Measurements from ENCODE around the gene KDM2B. TPM values are rescaled to one million over a fixed set of nuclear protein-coding genes. Genes with fewer than 3 reads are reported as not detected.

KDM2B gene
- total and polyA plus RNA-seq, 2 donors (not counting 3 experiments of a cell fraction or from before 2014, with no cell fraction given), result 26.8 to 37.3 TPM

GRCh38 chr12:121595520-121595919 lies 14.7 kb upstream of the KDM2B start:
- Histone ChIP-seq H3K4me3 (replicated peaks in 1 of 3; ENCODE audit: insufficient read depth in 1 of 3, low read depth in 1 of 3, low read length in 3 of 3) (no peak overlapping the region), H2AFZ (ENCODE audit: low read depth, low read length) (no peak overlapping the region), H3K9me1 (replicated peaks; ENCODE audit: control insufficient read depth, extremely low read depth, insufficient read depth, low read length) (no peaks in the 10 kb centered on the region), H3K4me1 (ENCODE audit: control insufficient read depth, extremely low read depth, insufficient read depth, low read length) (peaks cover 2% of the 10 kb centered on the region), H4K20me1 (replicated peaks; ENCODE audit: control insufficient read depth, extremely low read depth, insufficient read depth, low read length) (no peaks in the 10 kb centered on the region), H3K9ac (replicated peaks; ENCODE audit: extremely low read depth, insufficient read depth, low read length) (no peak overlapping the region), H3K27me3 (ENCODE audit: control insufficient read depth in 2 of 2, insufficient read depth in 2 of 2, low read length in 2 of 2) (no peaks in the 10 kb centered on the region), H3K36me3 (ENCODE audit: control insufficient read depth in 2 of 2, extremely low read depth in 1 of 2, insufficient read depth in 2 of 2, low read length in 2 of 2) (no peaks in the 10 kb centered on the region), H3K27ac (ENCODE audit: insufficient read depth, low read depth, low read length) (no peak overlapping the region), H3K4me2 (ENCODE audit: insufficient read depth, low read length) (no peak overlapping the region), H3K79me2 (ENCODE audit: control insufficient read depth, insufficient read depth, low read length) (no peaks in the 10 kb centered on the region), H3K9me3 (replicated peaks; ENCODE audit: control insufficient read depth, insufficient read depth, low read length) (no peaks in the 10 kb centered on the region)
- dilution Hi-C loops (cut with MboI; ENCODE audit: extremely low pct_ligation_motif_present, low sequenced_read_pairs), result no loop called here
- intact Hi-C loops (cut with micrococcal nuclease), result no loop called here
- ChIA-PET POLR2A (no interaction called here), CTCF (no interaction called here)
- no peak for FAIRE-seq
- no TSS peak for BruUV-seq (replicated peaks)
- no peak for TF ChIP-seq EZH2 (IDR thresholded peaks at IDR 0.05; ENCODE audit: borderline replicate concordance, low read depth, low read length, severe bottlenecking)
- no peak for TF ChIP-seq GATA2 (IDR thresholded peaks at IDR 0.05; ENCODE audit: insufficient read depth, insufficient read length, low read depth, low read length)
- TF ChIP-seq FOS (IDR thresholded peaks at IDR 0.05; ENCODE audit: borderline replicate concordance, insufficient read depth, low read length), result no peak
- TF ChIP-seq JUN (IDR thresholded peaks at IDR 0.05; ENCODE audit: borderline replicate concordance, insufficient read depth, insufficient read length, low read depth), result no peak
- TF ChIP-seq POLR2AphosphoS5 (IDR thresholded peaks at IDR 0.05; ENCODE audit: insufficient read depth, low read depth, low read length), result no peak
- no peak for TF ChIP-seq POLR2A (IDR thresholded peaks at IDR 0.05; ENCODE audit: low read depth, low read length)
- TF ChIP-seq MAX (IDR thresholded peaks at IDR 0.05; ENCODE audit: insufficient read depth, insufficient read length), result no peak
- no peak for TF ChIP-seq MYC (IDR thresholded peaks at IDR 0.05; ENCODE audit: low read depth, low read length)
- no peak for TF ChIP-seq CTCF (IDR thresholded peaks at IDR 0.05; ENCODE audit: extremely low read depth in 1 of 2, insufficient read depth in 1 of 2, low read depth in 1 of 2, low read length in 2 of 2)
- DNase-seq (ENCODE audit: low read depth, low spot score), result no peak
